ENCODE data around the gene DNER.

DNA sequence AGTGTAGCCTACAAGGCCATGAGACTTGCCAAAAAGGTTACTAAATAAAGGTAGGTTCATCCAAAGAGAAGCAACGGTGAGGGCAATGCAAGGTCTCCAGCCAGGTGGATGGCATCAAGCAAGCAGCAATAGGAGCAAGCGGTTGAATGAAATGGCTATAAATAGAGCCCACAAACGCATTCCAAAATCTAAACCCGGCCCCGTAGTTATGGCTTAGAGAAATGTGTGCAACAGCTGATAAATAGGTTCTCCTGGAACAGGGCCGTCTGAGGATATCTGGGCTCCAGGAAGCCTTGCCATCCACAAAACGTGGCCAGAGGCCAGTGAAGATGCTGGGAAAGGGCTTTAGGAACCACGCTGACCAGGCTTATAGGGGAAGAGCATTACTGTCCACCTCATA, 297.2 kb downstream of the DNER start:
- TF ChIP-seq, protein P1, sequence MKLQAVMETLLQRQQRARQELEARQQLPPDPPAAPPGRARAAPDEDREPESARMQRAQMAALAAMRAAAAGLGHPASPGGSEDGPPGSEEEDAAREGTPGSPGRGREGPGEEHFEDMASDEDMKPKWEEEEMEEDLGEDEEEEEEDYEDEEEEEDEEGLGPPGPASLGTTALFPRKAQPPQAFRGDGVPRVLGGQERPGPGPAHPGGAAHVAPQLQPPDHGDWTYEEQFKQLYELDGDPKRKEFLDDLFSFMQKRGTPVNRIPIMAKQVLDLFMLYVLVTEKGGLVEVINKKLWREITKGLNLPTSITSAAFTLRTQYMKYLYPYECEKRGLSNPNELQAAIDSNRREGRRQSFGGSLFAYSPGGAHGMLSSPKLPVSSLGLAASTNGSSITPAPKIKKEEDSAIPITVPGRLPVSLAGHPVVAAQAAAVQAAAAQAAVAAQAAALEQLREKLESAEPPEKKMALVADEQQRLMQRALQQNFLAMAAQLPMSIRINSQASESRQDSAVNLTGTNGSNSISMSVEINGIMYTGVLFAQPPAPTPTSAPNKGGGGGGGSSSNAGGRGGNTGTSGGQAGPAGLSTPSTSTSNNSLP (IDR thresholded peaks at IDR 0.05; ENCODE audit: low read depth, low read length): no peak
- TF ChIP-seq, protein P2, sequence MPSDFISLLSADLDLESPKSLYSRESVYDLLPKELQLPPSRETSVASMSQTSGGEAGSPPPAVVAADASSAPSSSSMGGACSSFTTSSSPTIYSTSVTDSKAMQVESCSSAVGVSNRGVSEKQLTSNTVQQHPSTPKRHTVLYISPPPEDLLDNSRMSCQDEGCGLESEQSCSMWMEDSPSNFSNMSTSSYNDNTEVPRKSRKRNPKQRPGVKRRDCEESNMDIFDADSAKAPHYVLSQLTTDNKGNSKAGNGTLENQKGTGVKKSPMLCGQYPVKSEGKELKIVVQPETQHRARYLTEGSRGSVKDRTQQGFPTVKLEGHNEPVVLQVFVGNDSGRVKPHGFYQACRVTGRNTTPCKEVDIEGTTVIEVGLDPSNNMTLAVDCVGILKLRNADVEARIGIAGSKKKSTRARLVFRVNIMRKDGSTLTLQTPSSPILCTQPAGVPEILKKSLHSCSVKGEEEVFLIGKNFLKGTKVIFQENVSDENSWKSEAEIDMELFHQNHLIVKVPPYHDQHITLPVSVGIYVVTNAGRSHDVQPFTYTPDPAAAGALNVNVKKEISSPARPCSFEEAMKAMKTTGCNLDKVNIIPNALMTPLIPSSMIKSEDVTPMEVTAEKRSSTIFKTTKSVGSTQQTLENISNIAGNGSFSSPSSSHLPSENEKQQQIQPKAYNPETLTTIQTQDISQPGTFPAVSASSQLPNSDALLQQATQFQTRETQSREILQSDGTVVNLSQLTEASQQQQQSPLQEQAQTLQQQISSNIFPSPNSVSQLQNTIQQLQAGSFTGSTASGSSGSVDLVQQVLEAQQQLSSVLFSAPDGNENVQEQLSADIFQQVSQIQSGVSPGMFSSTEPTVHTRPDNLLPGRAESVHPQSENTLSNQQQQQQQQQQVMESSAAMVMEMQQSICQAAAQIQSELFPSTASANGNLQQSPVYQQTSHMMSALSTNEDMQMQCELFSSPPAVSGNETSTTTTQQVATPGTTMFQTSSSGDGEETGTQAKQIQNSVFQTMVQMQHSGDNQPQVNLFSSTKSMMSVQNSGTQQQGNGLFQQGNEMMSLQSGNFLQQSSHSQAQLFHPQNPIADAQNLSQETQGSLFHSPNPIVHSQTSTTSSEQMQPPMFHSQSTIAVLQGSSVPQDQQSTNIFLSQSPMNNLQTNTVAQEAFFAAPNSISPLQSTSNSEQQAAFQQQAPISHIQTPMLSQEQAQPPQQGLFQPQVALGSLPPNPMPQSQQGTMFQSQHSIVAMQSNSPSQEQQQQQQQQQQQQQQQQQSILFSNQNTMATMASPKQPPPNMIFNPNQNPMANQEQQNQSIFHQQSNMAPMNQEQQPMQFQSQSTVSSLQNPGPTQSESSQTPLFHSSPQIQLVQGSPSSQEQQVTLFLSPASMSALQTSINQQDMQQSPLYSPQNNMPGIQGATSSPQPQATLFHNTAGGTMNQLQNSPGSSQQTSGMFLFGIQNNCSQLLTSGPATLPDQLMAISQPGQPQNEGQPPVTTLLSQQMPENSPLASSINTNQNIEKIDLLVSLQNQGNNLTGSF (CRISPR knock-in tag; IDR thresholded peaks at IDR 0.05): no peak
- TF ChIP-seq, protein P3, sequence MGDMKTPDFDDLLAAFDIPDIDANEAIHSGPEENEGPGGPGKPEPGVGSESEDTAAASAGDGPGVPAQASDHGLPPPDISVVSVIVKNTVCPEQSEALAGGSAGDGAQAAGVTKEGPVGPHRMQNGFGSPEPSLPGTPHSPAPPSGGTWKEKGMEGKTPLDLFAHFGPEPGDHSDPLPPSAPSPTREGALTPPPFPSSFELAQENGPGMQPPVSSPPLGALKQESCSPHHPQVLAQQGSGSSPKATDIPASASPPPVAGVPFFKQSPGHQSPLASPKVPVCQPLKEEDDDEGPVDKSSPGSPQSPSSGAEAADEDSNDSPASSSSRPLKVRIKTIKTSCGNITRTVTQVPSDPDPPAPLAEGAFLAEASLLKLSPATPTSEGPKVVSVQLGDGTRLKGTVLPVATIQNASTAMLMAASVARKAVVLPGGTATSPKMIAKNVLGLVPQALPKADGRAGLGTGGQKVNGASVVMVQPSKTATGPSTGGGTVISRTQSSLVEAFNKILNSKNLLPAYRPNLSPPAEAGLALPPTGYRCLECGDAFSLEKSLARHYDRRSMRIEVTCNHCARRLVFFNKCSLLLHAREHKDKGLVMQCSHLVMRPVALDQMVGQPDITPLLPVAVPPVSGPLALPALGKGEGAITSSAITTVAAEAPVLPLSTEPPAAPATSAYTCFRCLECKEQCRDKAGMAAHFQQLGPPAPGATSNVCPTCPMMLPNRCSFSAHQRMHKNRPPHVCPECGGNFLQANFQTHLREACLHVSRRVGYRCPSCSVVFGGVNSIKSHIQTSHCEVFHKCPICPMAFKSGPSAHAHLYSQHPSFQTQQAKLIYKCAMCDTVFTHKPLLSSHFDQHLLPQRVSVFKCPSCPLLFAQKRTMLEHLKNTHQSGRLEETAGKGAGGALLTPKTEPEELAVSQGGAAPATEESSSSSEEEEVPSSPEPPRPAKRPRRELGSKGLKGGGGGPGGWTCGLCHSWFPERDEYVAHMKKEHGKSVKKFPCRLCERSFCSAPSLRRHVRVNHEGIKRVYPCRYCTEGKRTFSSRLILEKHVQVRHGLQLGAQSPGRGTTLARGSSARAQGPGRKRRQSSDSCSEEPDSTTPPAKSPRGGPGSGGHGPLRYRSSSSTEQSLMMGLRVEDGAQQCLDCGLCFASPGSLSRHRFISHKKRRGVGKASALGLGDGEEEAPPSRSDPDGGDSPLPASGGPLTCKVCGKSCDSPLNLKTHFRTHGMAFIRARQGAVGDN (CRISPR knock-in tag; IDR thresholded peaks at IDR 0.05): no peak
- TF ChIP-seq RXRA (CRISPR knock-in tag; IDR thresholded peaks at IDR 0.05) (no peak), RFX5 (IDR thresholded peaks at IDR 0.05; ENCODE audit: low read depth, low read length) (no peak), AGO1 (IDR thresholded peaks at IDR 0.05; ENCODE audit: low read depth, low read length, poor library complexity, severe bottlenecking) (no peak), SOX6 (IDR thresholded peaks at IDR 0.05) (no peak), SOX6 (CRISPR knock-in tag; IDR thresholded peaks at IDR 0.05) (no peak), POLR2AphosphoS5 (IDR thresholded peaks at IDR 0.05; ENCODE audit: low read depth, low read length) (no peak)
- TF ChIP-seq, protein P4, sequence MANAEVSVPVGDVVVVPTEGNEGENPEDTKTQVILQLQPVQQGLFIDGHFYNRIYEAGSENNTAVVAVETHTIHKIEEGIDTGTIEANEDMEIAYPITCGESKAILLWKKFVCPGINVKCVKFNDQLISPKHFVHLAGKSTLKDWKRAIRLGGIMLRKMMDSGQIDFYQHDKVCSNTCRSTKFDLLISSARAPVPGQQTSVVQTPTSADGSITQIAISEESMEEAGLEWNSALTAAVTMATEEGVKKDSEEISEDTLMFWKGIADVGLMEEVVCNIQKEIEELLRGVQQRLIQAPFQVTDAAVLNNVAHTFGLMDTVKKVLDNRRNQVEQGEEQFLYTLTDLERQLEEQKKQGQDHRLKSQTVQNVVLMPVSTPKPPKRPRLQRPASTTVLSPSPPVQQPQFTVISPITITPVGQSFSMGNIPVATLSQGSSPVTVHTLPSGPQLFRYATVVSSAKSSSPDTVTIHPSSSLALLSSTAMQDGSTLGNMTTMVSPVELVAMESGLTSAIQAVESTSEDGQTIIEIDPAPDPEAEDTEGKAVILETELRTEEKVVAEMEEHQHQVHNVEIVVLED (CRISPR knock-in tag; IDR thresholded peaks at IDR 0.05; ENCODE audit: borderline replicate concordance): no peak
- TF ChIP-seq, protein P5, sequence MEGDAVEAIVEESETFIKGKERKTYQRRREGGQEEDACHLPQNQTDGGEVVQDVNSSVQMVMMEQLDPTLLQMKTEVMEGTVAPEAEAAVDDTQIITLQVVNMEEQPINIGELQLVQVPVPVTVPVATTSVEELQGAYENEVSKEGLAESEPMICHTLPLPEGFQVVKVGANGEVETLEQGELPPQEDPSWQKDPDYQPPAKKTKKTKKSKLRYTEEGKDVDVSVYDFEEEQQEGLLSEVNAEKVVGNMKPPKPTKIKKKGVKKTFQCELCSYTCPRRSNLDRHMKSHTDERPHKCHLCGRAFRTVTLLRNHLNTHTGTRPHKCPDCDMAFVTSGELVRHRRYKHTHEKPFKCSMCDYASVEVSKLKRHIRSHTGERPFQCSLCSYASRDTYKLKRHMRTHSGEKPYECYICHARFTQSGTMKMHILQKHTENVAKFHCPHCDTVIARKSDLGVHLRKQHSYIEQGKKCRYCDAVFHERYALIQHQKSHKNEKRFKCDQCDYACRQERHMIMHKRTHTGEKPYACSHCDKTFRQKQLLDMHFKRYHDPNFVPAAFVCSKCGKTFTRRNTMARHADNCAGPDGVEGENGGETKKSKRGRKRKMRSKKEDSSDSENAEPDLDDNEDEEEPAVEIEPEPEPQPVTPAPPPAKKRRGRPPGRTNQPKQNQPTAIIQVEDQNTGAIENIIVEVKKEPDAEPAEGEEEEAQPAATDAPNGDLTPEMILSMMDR (CRISPR knock-in tag; IDR thresholded peaks at IDR 0.05): no peak

Measured in HepG2 (cell line).